ENCODE measurements around the gene THSD4.

The THSD4 gene

DNA sequence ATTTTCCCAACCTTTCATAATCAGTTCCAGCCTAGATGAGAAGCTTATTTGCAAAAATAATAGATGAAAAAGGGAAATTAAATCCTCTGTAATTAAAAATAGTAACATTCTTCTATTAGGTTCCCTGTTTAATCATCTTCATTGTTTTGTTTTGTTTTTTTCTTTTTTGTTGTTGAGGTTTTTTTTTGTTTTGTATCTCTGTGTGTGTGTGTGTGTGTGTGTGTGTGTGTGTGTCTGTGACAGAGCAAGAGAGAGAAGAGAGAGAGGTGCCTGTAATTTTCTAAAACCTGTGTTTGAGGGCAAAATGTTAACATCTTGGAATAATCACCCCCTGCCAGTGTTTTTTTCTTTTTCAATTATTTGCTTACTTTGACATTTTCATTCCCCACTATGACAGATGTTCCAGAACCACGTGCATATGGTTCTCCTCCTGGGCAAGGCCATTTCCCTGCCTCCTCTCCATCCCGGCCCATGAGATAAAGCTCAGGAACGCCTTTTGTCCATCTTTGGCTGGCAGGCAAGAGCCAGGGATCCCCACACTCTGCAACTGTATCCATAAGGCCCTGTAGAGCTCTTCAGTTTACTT lies 573.3 kb downstream of the THSD4 start:
- no peak for DNase-seq (ENCODE audit: low spot score)

- DNase-seq (ENCODE audit: low spot score) = no peak
Observed at GRCh38 chr15:71691081-71691457, 575.8 kb downstream of the THSD4 start.

GRCh38 chr15:71691458-71692417 lies 576.5 kb downstream of the THSD4 start:
- peak; percentile 74 for DNase-seq (ENCODE audit: low spot score)

- no peak for DNase-seq (ENCODE audit: low spot score)
Observed at GRCh38 chr15:71697236-71697635, 582.0 kb downstream of the THSD4 start.

DNA sequence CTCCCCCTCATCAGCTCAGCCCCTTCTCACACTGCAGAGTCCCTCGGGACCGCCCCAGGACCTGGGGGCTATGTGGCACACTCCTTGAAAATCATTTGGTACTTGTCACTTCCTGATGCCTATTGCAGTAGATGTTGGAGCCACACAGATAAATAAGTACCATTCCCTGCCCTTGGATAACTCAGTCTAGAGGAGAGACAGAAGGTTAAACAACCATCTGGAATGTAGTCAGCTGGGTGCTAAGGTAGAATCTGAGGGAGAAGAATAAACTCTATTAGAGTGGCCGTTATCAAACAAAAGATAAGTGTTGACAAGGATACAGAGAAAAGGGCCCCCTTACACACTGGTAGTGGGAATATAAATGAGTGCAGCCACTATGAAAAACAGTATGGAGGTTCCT lies 582.8 kb downstream of the THSD4 start:
- DNase-seq (ENCODE audit: low spot score) = no peak

DNA sequence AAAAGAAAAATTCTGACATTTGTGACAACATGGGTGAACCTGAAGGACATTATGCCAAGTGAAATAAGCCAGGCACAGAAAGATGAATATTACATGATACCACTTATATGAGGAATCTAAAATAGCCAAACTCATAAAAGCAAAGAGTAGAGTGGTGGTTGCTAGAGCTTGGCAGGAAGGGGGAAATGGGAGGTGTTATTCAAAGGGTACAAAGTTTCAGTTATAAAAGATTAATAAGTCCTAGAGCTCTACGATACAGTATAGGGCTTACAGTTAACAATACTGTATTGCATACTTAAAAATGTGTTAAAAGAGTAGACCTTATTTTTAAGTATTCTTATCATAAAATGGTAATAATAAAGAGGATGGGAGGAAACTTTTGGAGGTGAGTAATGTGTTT lies 583.5 kb downstream of the THSD4 start:
- no peak for DNase-seq (ENCODE audit: low spot score)

DNA sequence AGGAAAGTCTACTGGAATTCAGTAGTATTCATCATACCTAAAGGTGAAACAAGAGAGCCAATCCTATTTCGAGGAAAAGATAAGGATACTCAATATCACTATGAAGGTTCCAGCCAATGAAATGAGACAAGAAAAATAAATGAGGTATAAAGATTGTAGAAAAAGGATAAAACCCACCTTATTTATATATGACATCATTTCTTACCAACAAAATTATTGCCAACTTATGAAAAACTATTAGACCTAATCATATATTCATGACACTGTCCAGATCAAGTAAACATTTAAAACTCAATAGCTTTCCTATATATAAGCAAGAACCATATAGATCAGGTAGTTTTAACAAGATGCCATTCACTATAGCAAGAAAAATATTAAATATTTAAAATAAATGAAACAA lies 584.7 kb downstream of the THSD4 start:
- DNase-seq (ENCODE audit: low spot score) = no peak

- DNase-seq (ENCODE audit: low spot score) = no peak
Observed at GRCh38 chr15:71701808-71702207, 586.5 kb downstream of the THSD4 start.

DNA sequence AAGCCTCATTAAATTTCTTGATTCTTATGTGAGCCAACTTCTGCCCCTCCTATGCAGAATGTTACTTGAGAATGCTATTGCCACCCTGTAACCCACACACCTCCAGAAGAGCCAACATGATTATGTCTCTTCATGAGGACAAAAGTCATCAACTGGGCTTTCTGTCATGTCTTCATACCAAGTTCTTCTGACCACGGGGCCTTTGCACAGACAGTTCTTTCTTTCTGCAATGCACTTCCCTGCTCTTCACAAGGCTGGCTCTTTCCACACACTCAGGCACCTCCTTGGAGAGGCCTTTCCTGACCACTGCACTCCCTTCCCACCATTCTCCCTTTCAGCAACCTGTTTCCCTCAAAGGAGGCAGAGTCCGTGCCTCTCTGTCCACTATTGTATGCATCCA lies 587.2 kb downstream of the THSD4 start:
- DNase-seq (ENCODE audit: low spot score) = no peak

DNA sequence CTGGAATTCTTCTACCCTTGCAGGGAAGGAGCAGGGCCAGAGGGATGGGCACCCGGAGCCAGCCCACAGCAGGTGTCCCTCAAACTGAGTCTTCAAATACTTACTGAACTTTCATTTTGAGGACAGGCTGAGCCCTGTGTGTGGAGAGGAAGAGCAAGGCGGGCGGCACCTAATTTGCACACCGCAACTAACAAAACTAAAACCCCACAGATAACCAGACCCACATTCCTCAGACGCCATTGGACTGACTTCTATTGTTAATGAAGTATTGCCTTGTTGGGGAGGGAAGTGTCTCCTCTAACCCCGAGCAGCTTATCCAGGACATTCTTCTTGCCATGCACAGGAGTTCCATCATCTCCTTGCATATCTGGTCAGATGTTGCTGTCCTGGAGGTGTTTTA lies 589.9 kb downstream of the THSD4 start:
- DNase-seq (ENCODE audit: low spot score) = no peak

GRCh38 chr15:71706461-71707229 lies 591.4 kb downstream of the THSD4 start:
- no peak for DNase-seq (ENCODE audit: low spot score)

GRCh38 chr15:71707230-71708050 lies 592.2 kb downstream of the THSD4 start:
- no peak for DNase-seq (ENCODE audit: low spot score)

DNA sequence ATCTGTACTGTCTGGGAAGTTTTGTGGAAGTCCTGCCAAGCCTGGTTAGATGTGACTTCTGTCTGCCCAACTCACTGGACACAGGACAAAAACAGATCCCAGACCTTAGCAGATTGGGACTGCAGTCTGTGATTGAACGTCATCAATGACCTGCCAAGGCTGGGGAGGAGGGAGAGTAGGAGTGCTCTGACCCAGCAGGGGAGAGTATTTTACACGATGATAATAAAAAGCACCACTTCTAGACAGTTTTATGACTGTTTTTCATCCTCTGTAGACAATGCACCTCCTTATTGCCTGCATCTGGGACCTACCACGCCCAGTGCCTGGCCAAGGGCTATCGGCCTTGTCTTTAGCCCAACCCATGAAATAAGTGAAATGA lies 592.8 kb downstream of the THSD4 start:
- no peak for DNase-seq (ENCODE audit: low spot score)

DNA sequence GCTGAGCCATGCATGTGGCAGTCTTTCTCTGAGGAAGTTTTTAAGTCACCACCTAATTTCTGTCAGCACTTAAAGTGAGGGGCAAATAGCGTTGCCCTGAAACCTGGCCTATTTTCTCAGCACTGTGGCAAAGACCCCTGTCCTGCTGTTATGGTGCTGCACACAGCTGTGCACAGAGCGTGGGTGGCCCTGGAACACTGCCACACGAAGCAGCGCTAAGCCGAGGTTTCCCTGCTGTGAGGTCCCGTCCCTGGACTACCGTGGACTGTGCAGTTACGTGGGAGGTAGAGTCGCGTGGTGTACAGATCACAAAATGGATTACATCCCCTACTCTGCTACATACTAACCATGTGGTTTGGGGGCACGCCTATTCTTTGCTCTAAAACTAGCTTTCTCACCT lies 593.5 kb downstream of the THSD4 start:
- no peak for DNase-seq (ENCODE audit: low spot score)

DNA sequence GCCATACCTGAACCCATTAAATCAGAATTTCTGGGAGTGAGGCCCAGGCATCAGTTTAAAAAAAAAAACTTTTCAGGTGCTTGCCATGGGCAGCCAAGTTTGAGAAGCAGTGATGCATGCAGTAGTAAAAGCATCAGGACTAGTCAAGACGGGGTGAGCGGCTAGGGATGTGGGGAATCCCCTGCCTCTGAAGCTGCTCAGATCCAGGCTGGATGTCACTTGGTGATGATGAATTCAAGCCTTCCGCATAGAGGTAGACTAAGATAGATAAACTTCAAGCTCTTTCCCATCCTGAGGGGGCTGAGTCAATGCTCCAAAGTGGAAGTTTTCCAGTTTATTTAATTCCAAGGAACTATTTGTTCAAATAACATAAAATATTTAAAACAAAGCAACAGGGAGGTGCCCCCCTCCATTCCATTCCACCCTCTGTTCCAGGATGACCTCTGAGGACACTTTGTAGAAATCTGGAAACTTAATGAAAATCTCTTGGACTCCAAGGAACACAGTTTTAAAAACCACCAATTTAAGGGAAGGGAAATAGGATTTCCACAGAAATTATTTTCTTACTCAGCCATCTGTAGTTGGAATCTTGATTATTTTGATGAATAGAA lies 594.6 kb downstream of the THSD4 start:
- DNase-seq (ENCODE audit: low spot score) = no peak

DNA sequence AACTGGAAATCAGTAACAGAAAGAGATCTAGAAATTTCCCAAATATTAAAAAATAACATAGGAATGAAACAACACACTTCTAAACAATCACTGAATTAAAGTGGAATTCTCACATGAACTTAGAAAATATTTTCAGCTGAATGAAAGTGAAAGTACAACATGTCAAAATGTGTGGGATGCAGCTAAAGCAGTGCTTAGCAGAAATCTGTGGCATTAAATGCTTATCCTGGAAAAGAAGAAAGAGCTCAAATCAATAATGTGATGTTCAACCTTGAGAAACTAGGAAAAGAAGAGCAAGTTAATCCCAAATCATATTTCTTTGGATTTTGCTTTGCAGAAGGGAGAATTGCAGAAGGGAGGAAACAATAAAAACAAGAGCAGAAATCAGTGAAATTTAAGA lies 596.9 kb downstream of the THSD4 start:
- no peak for DNase-seq (ENCODE audit: low spot score)

GRCh38 chr15:71713191-71713809 lies 598.0 kb downstream of the THSD4 start:
- DNase-seq (ENCODE audit: low spot score) = no peak

- DNase-seq (ENCODE audit: low spot score) = no peak
Observed at GRCh38 chr15:71715914-71716313, 600.6 kb downstream of the THSD4 start.

GRCh38 chr15:71716990-71717389 lies 601.7 kb downstream of the THSD4 start:
- DNase-seq (ENCODE audit: low spot score) = no peak

GRCh38 chr15:71718116-71718910 lies 603.0 kb downstream of the THSD4 start:
- no peak for DNase-seq (ENCODE audit: low spot score)

Data from left forelimb (tissue), 1 donor.